Measurements from ENCODE around the gene GPR89B.
"Not testable (repeated sequence)": the region's sequence is repeated elsewhere in the genome, so short reads cannot be mapped to it uniquely, and the experiment has no call there.

Gene GPR89B

DNA sequence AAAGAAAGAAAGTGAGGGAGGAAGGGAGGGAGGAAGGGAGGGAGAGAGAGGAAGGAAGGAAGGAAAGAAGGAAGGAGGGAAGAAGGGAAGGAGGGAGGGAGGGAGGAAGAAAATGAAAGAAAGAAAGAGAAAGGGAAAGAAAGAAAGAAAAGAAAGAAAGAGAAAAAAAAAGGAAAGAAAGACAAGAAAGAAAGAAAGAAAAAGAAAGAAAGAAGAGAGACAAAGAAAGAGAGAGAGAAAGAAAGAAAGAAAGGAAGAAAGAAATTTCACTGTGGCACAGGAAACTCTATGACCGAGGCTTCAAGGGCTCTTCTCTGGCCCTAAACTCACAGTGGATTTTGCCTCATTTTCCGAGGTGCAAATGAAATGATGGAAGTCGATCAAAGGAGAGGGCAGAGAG is 104.0 kb downstream of the GPR89B start:
- not testable (repeated sequence) for H3K36me3 ChIP-seq (ENCODE audit: insufficient read depth, low read length); H3K9me3 ChIP-seq (ENCODE audit: control insufficient read depth, insufficient read depth, low read length); H3K9ac ChIP-seq (ENCODE audit: low read depth, low read length); H3K4me1 ChIP-seq (ENCODE audit: insufficient read depth, low read length)

DNA sequence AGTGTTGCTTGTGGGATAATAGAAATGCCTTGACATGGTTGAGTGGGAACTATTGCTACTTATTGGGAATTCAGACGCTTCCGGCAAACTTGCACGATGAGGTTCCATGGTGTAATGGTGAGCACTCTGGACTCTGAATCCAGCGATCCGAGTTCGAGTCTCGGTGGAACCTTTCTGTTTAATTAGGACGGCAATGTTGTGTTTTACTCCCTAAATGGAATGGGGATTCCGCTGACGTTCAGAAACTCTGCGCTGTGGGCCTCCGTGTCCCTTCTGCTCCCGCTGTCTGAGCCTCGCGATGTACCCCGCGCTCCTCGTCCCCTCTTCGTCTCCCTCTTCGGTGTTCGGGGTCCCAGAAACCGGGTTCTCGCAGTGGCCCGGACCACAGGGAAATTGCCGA is 104.5 kb downstream of the GPR89B start:
- not testable (repeated sequence) for H3K36me3 ChIP-seq (ENCODE audit: insufficient read depth, low read length); H3K4me1 ChIP-seq (ENCODE audit: insufficient read depth, low read length); H3K9ac ChIP-seq (ENCODE audit: low read depth, low read length); H3K9me3 ChIP-seq (ENCODE audit: control insufficient read depth, insufficient read depth, low read length)

- not testable (repeated sequence) for H3K9me3 ChIP-seq (ENCODE audit: control insufficient read depth, insufficient read depth, low read length); H3K36me3 ChIP-seq (ENCODE audit: insufficient read depth, low read length); H3K4me1 ChIP-seq (ENCODE audit: insufficient read depth, low read length)
- H3K9ac ChIP-seq (ENCODE audit: low read depth, low read length) = peak overlapping the region; percentile 33; the same call in 1 of the 2 replicates
Observed at GRCh38 chr1:148033147-148033546, 104.9 kb downstream of the GPR89B start.

- H3K36me3 ChIP-seq (ENCODE audit: insufficient read depth, low read length); H3K9me3 ChIP-seq (ENCODE audit: control insufficient read depth, insufficient read depth, low read length); H3K4me1 ChIP-seq (ENCODE audit: insufficient read depth, low read length): not testable (repeated sequence)
- peak overlapping the region; percentile 39; the same call in 1 of the 2 replicates for H3K9ac ChIP-seq (ENCODE audit: low read depth, low read length)
Observed at GRCh38 chr1:148037850-148038461, 109.7 kb downstream of the GPR89B start.

DNA sequence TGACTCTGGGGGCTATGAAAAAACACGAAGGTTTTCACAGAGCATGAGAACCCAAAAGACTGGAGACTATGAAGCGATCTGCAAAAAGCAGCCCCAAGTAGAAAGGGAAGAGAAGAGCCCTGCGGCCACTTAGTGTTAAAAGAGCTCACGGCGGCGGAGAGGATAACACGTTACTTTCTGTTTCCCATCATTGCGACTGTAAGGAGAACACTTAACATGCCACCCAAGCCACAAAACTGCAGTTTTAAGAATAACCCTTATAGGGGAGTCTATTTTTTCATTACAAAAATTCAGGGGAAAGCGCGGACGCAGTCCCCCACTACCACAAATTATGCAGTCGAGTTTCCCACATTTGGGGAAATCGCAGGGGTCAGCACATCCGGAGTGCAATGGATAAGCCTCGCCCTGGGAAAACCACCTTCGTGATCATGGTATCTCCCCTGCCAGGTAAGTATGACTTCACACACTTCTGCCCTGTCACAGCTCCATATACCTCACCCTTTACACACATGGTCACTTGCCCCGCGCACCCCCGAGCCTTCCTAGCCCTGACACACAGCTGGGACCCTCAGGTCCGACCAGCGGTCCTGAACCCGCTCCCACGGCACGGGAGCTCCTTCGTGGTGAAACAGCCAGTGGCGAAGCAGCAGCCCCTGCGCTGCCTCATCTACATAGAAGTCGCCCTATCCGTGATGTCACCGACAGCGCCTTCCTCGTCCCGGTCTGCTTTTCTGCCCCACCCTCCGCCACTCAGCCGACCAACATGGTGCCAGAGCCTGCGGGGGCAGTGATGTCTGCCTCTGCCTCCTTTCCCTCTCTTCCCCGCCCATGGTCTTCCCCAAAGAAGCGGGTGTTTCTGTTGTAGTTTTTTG is 110.5 kb downstream of the GPR89B start:
- not testable (repeated sequence) for H3K4me1 ChIP-seq (ENCODE audit: insufficient read depth, low read length); H3K36me3 ChIP-seq (ENCODE audit: insufficient read depth, low read length); H3K9me3 ChIP-seq (ENCODE audit: control insufficient read depth, insufficient read depth, low read length)
- H3K9ac ChIP-seq (ENCODE audit: low read depth, low read length) = peak overlapping the region; percentile 50

Data from ES-I3 (cell line).